ENCODE data around the gene LARGE1. TPM values are rescaled to one million over a fixed set of nuclear protein-coding genes. Genes with fewer than 3 reads are reported as not detected.

Gene LARGE1
- total and polyA plus RNA-seq, 9 of the 15 experiments (the other 6 are each of a cell fraction or from before 2014, with no cell fraction given): 0.01 to 0.66 (median 0.14) TPM; not detected in 2

GRCh38 chr22:33720166-33720878 is 200.0 kb downstream of the LARGE1 start (continued):
- no peak for TF ChIP-seq CHD7 (IDR thresholded peaks at IDR 0.05; ENCODE audit: low read depth, low read length)
- no peak for TF ChIP-seq NBN (IDR thresholded peaks at IDR 0.05; ENCODE audit: low read depth)
- TF ChIP-seq, protein P1, sequence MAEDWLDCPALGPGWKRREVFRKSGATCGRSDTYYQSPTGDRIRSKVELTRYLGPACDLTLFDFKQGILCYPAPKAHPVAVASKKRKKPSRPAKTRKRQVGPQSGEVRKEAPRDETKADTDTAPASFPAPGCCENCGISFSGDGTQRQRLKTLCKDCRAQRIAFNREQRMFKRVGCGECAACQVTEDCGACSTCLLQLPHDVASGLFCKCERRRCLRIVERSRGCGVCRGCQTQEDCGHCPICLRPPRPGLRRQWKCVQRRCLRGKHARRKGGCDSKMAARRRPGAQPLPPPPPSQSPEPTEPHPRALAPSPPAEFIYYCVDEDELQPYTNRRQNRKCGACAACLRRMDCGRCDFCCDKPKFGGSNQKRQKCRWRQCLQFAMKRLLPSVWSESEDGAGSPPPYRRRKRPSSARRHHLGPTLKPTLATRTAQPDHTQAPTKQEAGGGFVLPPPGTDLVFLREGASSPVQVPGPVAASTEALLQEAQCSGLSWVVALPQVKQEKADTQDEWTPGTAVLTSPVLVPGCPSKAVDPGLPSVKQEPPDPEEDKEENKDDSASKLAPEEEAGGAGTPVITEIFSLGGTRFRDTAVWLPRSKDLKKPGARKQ (CRISPR knock-in tag; IDR thresholded peaks at IDR 0.05): no peak
- no peak for TF ChIP-seq TCFL5 (CRISPR knock-in tag; conservative IDR thresholded peaks at IDR 0.05)
- TF ChIP-seq HDGF (IDR thresholded peaks at IDR 0.05): no peak

Measured in K562 (cell line).